Endothelial cell of umbilical vein (primary cell): Measurements from ENCODE around the gene TULP4. TPM values are rescaled to one million over a fixed set of nuclear protein-coding genes. Genes with fewer than 3 reads are reported as not detected.

Source experiments
- BruUV-seq: library from RNA; stranded (reverse); fragments of 400-500 nt; replicated peaks from 2 replicates; lab custom pipeline; 2021; lab: Mats Ljungman, UMichigan
- CTCF ChIA-PET: fragments of 300-600, 350-600 bp; sonication (Branson Sonifier 250); formaldehyde crosslinking; loops from one replicate; lab custom pipeline; 2021; ENCODE audit warnings: antibody characterized with exemption, inconsistent platforms; lab: Charles Lee
- POLR2A ChIA-PET: fragments of 300-600, 350-600 bp; sonication (Branson Sonifier 250); formaldehyde crosslinking; loops from one replicate; lab custom pipeline; 2021; ENCODE audit warnings: antibody characterized with exemption, inconsistent platforms; lab: Charles Lee
- DNase-seq: peaks from one replicate; pipeline ENCODE4 v3.0.0-alpha.2; 2011; ENCODE audit warnings: low read depth, low spot score
- FAIRE-seq: peaks from 2 replicates; lab custom pipeline; 2011; peaks lifted over from hg19 to GRCh38; lab: Jason Lieb, UNC
- H2AFZ ChIP-seq: 2 replicates; pipeline ENCODE4 v1.6.0; 2012; ENCODE audit warnings: low read depth, low read length, control low read depth, inconsistent platforms
- H3K27ac ChIP-seq: 2 replicates; pipeline ENCODE4 v1.5.1; 2011; ENCODE audit warnings: low read depth, mild to moderate bottlenecking, control low read depth, low read length, moderate library complexity; ENCODE audit not compliant: insufficient read depth
- H3K27me3 ChIP-seq, 2 experiments: 2 replicates each; pipeline versions ENCODE4 v1.6.0 to v1.6.1; 2011; ENCODE audit warnings: low read length in 2 of 2, mixed read lengths in 1 of 2; ENCODE audit not compliant: control insufficient read depth in 2 of 2, insufficient read depth in 2 of 2
- H3K36me3 ChIP-seq, 2 experiments: 2 replicates in 1 of 2; 3 replicates in 1 of 2; pipeline ENCODE4 v1.5.1; 2011; ENCODE audit warnings: low read length in 2 of 2, mild to moderate bottlenecking in 1 of 2, moderate library complexity in 1 of 2; ENCODE audit not compliant: control insufficient read depth in 2 of 2, insufficient read depth in 2 of 2; ENCODE audit errors: extremely low read depth in 1 of 2
- H3K4me1 ChIP-seq: 3 replicates; pipeline ENCODE4 v1.5.1; 2011; ENCODE audit warnings: mild to moderate bottlenecking, low read length; ENCODE audit not compliant: control insufficient read depth, insufficient read depth; ENCODE audit errors: extremely low read depth
- H3K4me2 ChIP-seq: 2 replicates; pipeline ENCODE4 v1.6.1; 2011; ENCODE audit warnings: low read length, control low read depth, mixed read lengths; ENCODE audit not compliant: insufficient read depth
- H3K4me3 ChIP-seq, 3 experiments: fragments of 200-600 bp in 1 of 3; sonication (generic), shearing (Covaris generic) in 1 of 3; replicated peaks in 1 of 3; 2 replicates each; pipeline ENCODE4 v1.5.1; 2011 to 2016; ENCODE audit warnings: control low read depth in 3 of 3, low read length in 3 of 3, mild to moderate bottlenecking in 2 of 3, inconsistent platforms in 1 of 3, low read depth in 1 of 3, moderate library complexity in 1 of 3; ENCODE audit not compliant: insufficient read depth in 1 of 3
- H3K79me2 ChIP-seq: 2 replicates; pipeline ENCODE4 v1.6.0; 2012; ENCODE audit warnings: low read length, inconsistent platforms; ENCODE audit not compliant: control insufficient read depth, insufficient read depth
- H3K9ac ChIP-seq: replicated peaks from 2 replicates; pipeline ENCODE3; 2011; ENCODE audit warnings: low read length, control low read depth; ENCODE audit not compliant: insufficient read depth; ENCODE audit errors: extremely low read depth
- H3K9me1 ChIP-seq: replicated peaks from 3 replicates; pipeline ENCODE4 v1.6.0; 2011; ENCODE audit warnings: mild to moderate bottlenecking, low read length; ENCODE audit not compliant: control insufficient read depth, insufficient read depth; ENCODE audit errors: extremely low read depth
- H3K9me3 ChIP-seq: replicated peaks from 2 replicates; pipeline ENCODE4 v1.5.1; 2012; ENCODE audit warnings: low read length, inconsistent platforms; ENCODE audit not compliant: control insufficient read depth, insufficient read depth
- H4K20me1 ChIP-seq: replicated peaks from 2 replicates; pipeline ENCODE3; 2011; ENCODE audit warnings: mild to moderate bottlenecking, low read length; ENCODE audit not compliant: control insufficient read depth, insufficient read depth; ENCODE audit errors: extremely low read depth
- EZH2 ChIP-seq: IDR thresholded peaks from 2 replicates; pipeline ENCODE4 v1.6.1; 2012; ENCODE audit warnings: borderline replicate concordance, low read depth, mild to moderate bottlenecking, moderate library complexity, low read length, inconsistent platforms; ENCODE audit not compliant: severe bottlenecking
- FOS ChIP-seq: IDR thresholded peaks from 2 replicates; pipeline ENCODE4 v1.6.1; 2011; ENCODE audit warnings: mild to moderate bottlenecking, low read length, moderate library complexity, borderline replicate concordance; ENCODE audit not compliant: insufficient read depth
- GATA2 ChIP-seq: IDR thresholded peaks from 2 replicates; pipeline ENCODE4 v1.7.0; 2011; ENCODE audit warnings: low read depth, mild to moderate bottlenecking, moderate library complexity, mixed read lengths, low read length; ENCODE audit not compliant: insufficient read length, insufficient read depth
- JUN ChIP-seq: IDR thresholded peaks from 2 replicates; pipeline ENCODE4 v1.6.1; 2011; ENCODE audit warnings: borderline replicate concordance, low read depth; ENCODE audit not compliant: insufficient read length, insufficient read depth
- MYC ChIP-seq: IDR thresholded peaks from one replicate; pipeline ENCODE4 v1.6.1; 2011; ENCODE audit warnings: mild to moderate bottlenecking, low read depth, low read length
- POLR2A ChIP-seq: IDR thresholded peaks from 2 replicates; pipeline ENCODE4 v1.6.1; 2012; ENCODE audit warnings: low read depth, mild to moderate bottlenecking, control low read depth, low read length
- POLR2AphosphoS5 ChIP-seq: IDR thresholded peaks from 2 replicates; pipeline ENCODE4 v1.6.1; 2012; ENCODE audit warnings: low read depth, mild to moderate bottlenecking, control low read depth, low read length, moderate library complexity; ENCODE audit not compliant: insufficient read depth
- dilution Hi-C: fragments of 300-500 bp; cut with MboI; formaldehyde crosslinking; loops from one replicate; pipeline ENCODE4 v1.15.0; 2019; ENCODE audit warnings: low sequenced_read_pairs; ENCODE audit not compliant: extremely low pct_ligation_motif_present
- intact Hi-C: fragments of 100-400 bp; cut with micrococcal nuclease; formaldehyde crosslinking; loops from one replicate; pipeline ENCODE4 v1.10.0; 2022
- polyA plus RNA-seq, 4 experiments: library from polyadenylated mRNA; depleted of rRNA in 3 of 4; stranded (reverse) in 3 of 4; unstranded in 1 of 4; fragments of >200 nt; gene quantifications; 2 replicates each; pipeline versions ENCODE4 v1.2.1 to v1.2.3, GENCODE V29; 2011 to 2012; ENCODE audit warnings: missing spikeins in 1 of 4
- total RNA-seq: library from RNA; stranded (reverse); gene quantifications from 2 replicates; pipeline ENCODE4 v1.2.3, GENCODE V29; 2021
- TF ChIP-seq, protein P1 (sequence below), 2 donors: IDR thresholded peaks; 1 replicate in 1 of 2; 2 replicates in 1 of 2; pipeline ENCODE4 v1.5.1; 2011; ENCODE audit warnings: low read length in 2 of 2, mild to moderate bottlenecking in 2 of 2, moderate library complexity in 2 of 2, control low read depth in 1 of 2, inconsistent platforms in 1 of 2, low read depth in 1 of 2; ENCODE audit not compliant: insufficient read depth in 1 of 2; ENCODE audit errors: extremely low read depth in 1 of 2
- TF ChIP-seq, protein P2 (sequence below): IDR thresholded peaks from 2 replicates; pipeline ENCODE4 v1.6.1; 2011; ENCODE audit not compliant: insufficient read depth, insufficient read length

TULP4 gene
- total and polyA plus RNA-seq, 2 donors (not counting 3 experiments of a cell fraction or from before 2014, with no cell fraction given), result 10.8 to 55.1 TPM

DNA sequence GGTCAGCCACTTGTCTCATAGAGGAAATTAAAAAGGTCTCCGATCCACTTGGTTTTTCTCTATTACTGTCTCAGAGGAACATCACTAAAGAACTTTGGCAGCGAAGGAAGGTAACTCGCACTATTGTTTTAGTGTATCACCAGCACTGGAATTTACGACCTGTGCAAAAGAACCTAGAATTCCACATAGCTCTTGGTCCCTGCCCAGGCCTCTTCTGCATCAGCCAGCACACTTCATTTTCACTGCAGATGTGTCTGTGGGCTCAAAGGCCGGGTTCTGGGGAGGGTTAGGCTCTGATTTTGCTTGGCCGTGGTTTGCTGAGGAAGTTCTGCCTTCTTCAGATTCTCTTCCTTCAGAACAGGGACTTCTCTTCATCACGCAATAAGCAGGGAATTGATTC lies 144.9 kb downstream of the TULP4 start:
- ChIA-PET CTCF (interaction anchor here (2.5 kb wide), 1 partner anchor 236 kb away, joined by 7 read pairs; no protein-coding TSS in a partner anchor), POLR2A (no interaction called here)
- no TSS peak for BruUV-seq
- dilution Hi-C loops, result no loop called here
- no peak overlapping the region for H3K9ac ChIP-seq
- no peak overlapping the region for H2AFZ ChIP-seq
- FAIRE-seq (no peak), DNase-seq (no peak)
- no peaks in the 10 kb centered on the region for H4K20me1 ChIP-seq
- peaks cover 0 to 5% of the 10 kb centered on the region in 2 experiments for H3K36me3 ChIP-seq
- H3K9me3 ChIP-seq, result no peaks in the 10 kb centered on the region
- H3K4me1 ChIP-seq, result peaks cover 25% of the 10 kb centered on the region
- H3K4me2 ChIP-seq, result no peak overlapping the region
- H3K27ac ChIP-seq, result no peak overlapping the region
- no peaks in the 10 kb centered on the region for H3K27me3 ChIP-seq
- no peak overlapping the region for H3K4me3 ChIP-seq
- no peaks in the 10 kb centered on the region for H3K9me1 ChIP-seq
- H3K79me2 ChIP-seq, result no peaks in the 10 kb centered on the region
- intact Hi-C loops, result no loop called here
- TF ChIP-seq JUN (no peak), FOS (no peak), POLR2AphosphoS5 (no peak), MYC (no peak), EZH2 (no peak), GATA2 (no peak), POLR2A (no peak)
- TF ChIP-seq, protein P1, sequence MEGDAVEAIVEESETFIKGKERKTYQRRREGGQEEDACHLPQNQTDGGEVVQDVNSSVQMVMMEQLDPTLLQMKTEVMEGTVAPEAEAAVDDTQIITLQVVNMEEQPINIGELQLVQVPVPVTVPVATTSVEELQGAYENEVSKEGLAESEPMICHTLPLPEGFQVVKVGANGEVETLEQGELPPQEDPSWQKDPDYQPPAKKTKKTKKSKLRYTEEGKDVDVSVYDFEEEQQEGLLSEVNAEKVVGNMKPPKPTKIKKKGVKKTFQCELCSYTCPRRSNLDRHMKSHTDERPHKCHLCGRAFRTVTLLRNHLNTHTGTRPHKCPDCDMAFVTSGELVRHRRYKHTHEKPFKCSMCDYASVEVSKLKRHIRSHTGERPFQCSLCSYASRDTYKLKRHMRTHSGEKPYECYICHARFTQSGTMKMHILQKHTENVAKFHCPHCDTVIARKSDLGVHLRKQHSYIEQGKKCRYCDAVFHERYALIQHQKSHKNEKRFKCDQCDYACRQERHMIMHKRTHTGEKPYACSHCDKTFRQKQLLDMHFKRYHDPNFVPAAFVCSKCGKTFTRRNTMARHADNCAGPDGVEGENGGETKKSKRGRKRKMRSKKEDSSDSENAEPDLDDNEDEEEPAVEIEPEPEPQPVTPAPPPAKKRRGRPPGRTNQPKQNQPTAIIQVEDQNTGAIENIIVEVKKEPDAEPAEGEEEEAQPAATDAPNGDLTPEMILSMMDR (IDR thresholded peaks at IDR 0.05; ENCODE audit: extremely low read depth in 1 of 2, insufficient read depth in 1 of 2, low read depth in 1 of 2, low read length in 2 of 2), result no peak
- TF ChIP-seq, protein P2, sequence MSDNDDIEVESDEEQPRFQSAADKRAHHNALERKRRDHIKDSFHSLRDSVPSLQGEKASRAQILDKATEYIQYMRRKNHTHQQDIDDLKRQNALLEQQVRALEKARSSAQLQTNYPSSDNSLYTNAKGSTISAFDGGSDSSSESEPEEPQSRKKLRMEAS, result no peak
